K562 (cell line): Measurements from ENCODE around the gene HNRNPD. TPM values are rescaled to one million over a fixed set of nuclear protein-coding genes. Genes with fewer than 3 reads are reported as not detected.

Experiments
- ATAC-seq: fragments of 200-7000 bp; cut with Tn5 transposase; 3 replicates; pipeline ENCODE4 v1.9.1; 2020; ENCODE audit warnings: moderate library complexity
- BruUV-seq: library from RNA; stranded (reverse); fragments of 400-500 nt; replicated peaks from 2 replicates; lab custom pipeline; 2021; lab: Mats Ljungman, UMichigan
- CTCF ChIA-PET: fragments of 300-600 bp; formaldehyde crosslinking; extraction: SDS; loops from one replicate; lab custom pipeline; 2021; ENCODE audit warnings: low intra/inter-chr PET ratio; lab: Yijun Ruan, JAX
- POLR2A ChIA-PET: fragments of 300-600, 350-650 bp; sonication (Branson Sonifier 250); formaldehyde crosslinking; extraction: SDS; loops from one replicate; lab custom pipeline; 2021; ENCODE audit warnings: antibody characterized with exemption, inconsistent platforms; lab: Yijun Ruan, JAX
- DNase-seq, 4 experiments: peaks; one replicate each; pipeline versions ENCODE4 v3.0.0 to v3.0.0-alpha.2; 2011 to 2018; ENCODE audit warnings: low spot score in 3 of 4, mixed read lengths in 3 of 4; ENCODE audit errors: extremely low read depth in 1 of 4
- FAIRE-seq: peaks from 2 replicates; lab custom pipeline; 2011; peaks lifted over from hg19 to GRCh38; lab: Jason Lieb, UNC
- H2AFZ ChIP-seq: 2 replicates; pipeline ENCODE4 v1.6.0; 2011; ENCODE audit warnings: low read depth, low read length, control low read depth, inconsistent platforms
- H3K27ac ChIP-seq: fragments of 200-600 bp; 3 replicates; pipeline ENCODE4 v1.8.0; 2011; ENCODE audit warnings: low read depth, mild to moderate bottlenecking, control low read depth, inconsistent platforms, low read length, moderate library complexity, mixed read lengths; ENCODE audit errors: extremely low read depth
- H3K27me3 ChIP-seq, 2 experiments: fragments of 300-600 bp in 1 of 2; 2 replicates in 1 of 2; 3 replicates in 1 of 2; pipeline versions ENCODE4 v1.6.0 to v1.8.0; 2011; ENCODE audit warnings: inconsistent platforms in 2 of 2, low read length in 2 of 2, mild to moderate bottlenecking in 1 of 2, mixed read lengths in 1 of 2, moderate library complexity in 1 of 2; ENCODE audit not compliant: control insufficient read depth in 2 of 2, insufficient read depth in 2 of 2
- H3K36me3 ChIP-seq: fragments of 300-600 bp; 3 replicates; pipeline ENCODE4 v1.8.0; 2011; ENCODE audit warnings: mild to moderate bottlenecking, low read length, inconsistent platforms; ENCODE audit not compliant: control insufficient read depth, insufficient read depth
- H3K4me1 ChIP-seq, 2 experiments: fragments of 200-600 bp in 1 of 2; replicated peaks in 1 of 2; 2 replicates in 1 of 2; 3 replicates in 1 of 2; pipeline versions ENCODE4 v1.5.1 to v1.8.0; 2011; ENCODE audit warnings: inconsistent platforms in 2 of 2, low read length in 2 of 2, mild to moderate bottlenecking in 1 of 2, mixed read lengths in 1 of 2, moderate library complexity in 1 of 2; ENCODE audit not compliant: control insufficient read depth in 2 of 2, insufficient read depth in 2 of 2
- H3K4me2 ChIP-seq: 2 replicates; pipeline ENCODE4 v1.6.1; 2011; ENCODE audit warnings: low read length, control low read depth, inconsistent platforms, mixed read lengths; ENCODE audit not compliant: insufficient read depth
- H3K4me3 ChIP-seq: fragments of 200-600 bp; sonication (generic), shearing (Covaris generic); 2 replicates; pipeline ENCODE4 v1.5.1; 2016; ENCODE audit warnings: control low read depth, inconsistent platforms
- H3K79me2 ChIP-seq: fragments of 200-600 bp; 3 replicates; pipeline ENCODE4 v1.8.0; 2011; ENCODE audit warnings: low read length, inconsistent platforms; ENCODE audit not compliant: control insufficient read depth, insufficient read depth
- H3K9ac ChIP-seq, 2 experiments: 2 replicates each; pipeline versions ENCODE4 v1.6.0 to v1.6.1; 2011; ENCODE audit warnings: low read depth in 2 of 2, low read length in 2 of 2, control low read depth in 1 of 2, inconsistent platforms in 1 of 2, mild to moderate bottlenecking in 1 of 2, mixed read lengths in 1 of 2; ENCODE audit not compliant: insufficient read depth in 1 of 2
- H3K9me1 ChIP-seq: one replicate; pipeline ENCODE4 v1.6.0; 2011; ENCODE audit warnings: inconsistent platforms, mild to moderate bottlenecking, low read length, moderate library complexity; ENCODE audit not compliant: control insufficient read depth, insufficient read depth
- H3K9me3 ChIP-seq: replicated peaks from 2 replicates; pipeline ENCODE4 v1.5.1; 2011; ENCODE audit warnings: low read depth, low read length, inconsistent platforms; ENCODE audit not compliant: control insufficient read depth, insufficient read depth
- H4K20me1 ChIP-seq: replicated peaks from 2 replicates; pipeline ENCODE4 v1.6.1; 2011; ENCODE audit warnings: low read length, inconsistent platforms, mixed read lengths; ENCODE audit not compliant: control insufficient read depth, insufficient read depth
- BACH1 ChIP-seq: fragments of 200-800 bp; sonication (Bioruptor generic); IDR thresholded peaks from 2 replicates; pipeline ENCODE4 v1.6.1; 2016; ENCODE audit warnings: missing genetic modification characterization, missing compliant biosample characterization
- C11orf30 ChIP-seq: fragments of 450-650 bp; IDR thresholded peaks from 2 replicates; pipeline ENCODE4 v1.6.1; 2016; ENCODE audit warnings: low read depth, mild to moderate bottlenecking
- CEBPB ChIP-seq: fragments of 450-650 bp; IDR thresholded peaks from 2 replicates; pipeline ENCODE4 v1.6.1; 2016; ENCODE audit warnings: missing genetic modification characterization, missing compliant biosample characterization
- CEBPG ChIP-seq, 3 experiments: fragments of 200-800 bp in 1 of 3; sonication (Bioruptor generic) in 1 of 3; sonication (generic) in 1 of 3; formaldehyde crosslinking in 1 of 3; IDR thresholded peaks in 2 of 3; conservative IDR thresholded peaks in 1 of 3; 2 replicates each; pipeline versions ENCODE4 v1.6.1 to v1.8.0; 2016 to 2022; ENCODE audit warnings: missing compliant biosample characterization in 2 of 3, missing genetic modification characterization in 2 of 3, mild to moderate bottlenecking in 1 of 3, missing genetic modification reagents in 1 of 3
- EWSR1 ChIP-seq: fragments of 450-650 bp; IDR thresholded peaks from 2 replicates; pipeline ENCODE4 v1.6.1; 2018; ENCODE audit warnings: borderline replicate concordance, mild to moderate bottlenecking, low read depth, moderate library complexity; ENCODE audit not compliant: partially characterized antibody
- MAFF ChIP-seq: IDR thresholded peaks from 2 replicates; pipeline ENCODE4 v1.6.1; 2012; ENCODE audit warnings: low read length, improper control_type of control experiment
- MAFG ChIP-seq: fragments of 450-650 bp; conservative IDR thresholded peaks from 2 replicates; pipeline ENCODE4 v1.6.1; 2016; ENCODE audit warnings: missing genetic modification characterization, missing compliant biosample characterization
- MBD2 ChIP-seq: sonication (generic); IDR thresholded peaks from 2 replicates; pipeline ENCODE4 v1.6.1; 2016; ENCODE audit warnings: low read depth, borderline replicate concordance
- NFE2 ChIP-seq: IDR thresholded peaks from 2 replicates; pipeline ENCODE4 v1.6.1; 2014; ENCODE audit warnings: antibody characterized with exemption, low read depth
- NFE2L1 ChIP-seq: fragments of 450-650 bp; IDR thresholded peaks from 2 replicates; pipeline ENCODE4 v1.6.1; 2016; ENCODE audit warnings: missing genetic modification characterization, low read depth, mild to moderate bottlenecking, missing compliant biosample characterization, moderate library complexity, borderline replicate concordance
- TSC22D4 ChIP-seq: fragments of 450-650 bp; IDR thresholded peaks from 2 replicates; pipeline ENCODE4 v1.6.1; 2016; ENCODE audit warnings: missing genetic modification characterization, missing biosample characterization, control low read depth
- ZNF316 ChIP-seq: fragments of 450-650 bp; IDR thresholded peaks from 2 replicates; pipeline ENCODE4 v1.6.1; 2016
- ZNF592 ChIP-seq: fragments of 450-650 bp; IDR thresholded peaks from 2 replicates; pipeline ENCODE4 v1.6.1; 2017; ENCODE audit warnings: antibody characterized with exemption, mild to moderate bottlenecking
- in situ Hi-C: fragments of 300-500 bp; cut with MboI; formaldehyde crosslinking; loops from 4 replicates; pipeline ENCODE4 v1.15.0; 2018; ENCODE audit warnings: inconsistent platforms, mixed read lengths
- intact Hi-C: fragments of 100-400 bp; cut with micrococcal nuclease; formaldehyde crosslinking; loops from 2 replicates; pipeline ENCODE4 v1.14.2; 2022
- polyA plus RNA-seq, 8 experiments: library from polyadenylated mRNA; depleted of rRNA in 4 of 8; stranded (reverse) in 5 of 8; unstranded in 3 of 8; fragments of >200 nt; fragmentation: Nextera tagmentation in 2 of 8; fragmentation: Illumina TruSeq in 1 of 8; extraction: Ambion mirVana in 2 of 8; extraction: Trizol in 1 of 8; gene quantifications; 2 replicates each; pipeline versions ENCODE4 v1.2.1 to v1.2.3, GENCODE V29; 2011 to 2014; ENCODE audit warnings: inconsistent platforms in 1 of 8, missing spikeins in 1 of 8
- total RNA-seq, 7 experiments: library from RNA; depleted of rRNA in 6 of 7; stranded (reverse); fragments of >200 nt in 6 of 7; fragmentation: Illumina TruSeq in 2 of 7; extraction: Trizol in 2 of 7; gene quantifications; 2 replicates each; pipeline versions ENCODE4 v1.2.1 to v1.2.3, GENCODE V29; 2011 to 2021; ENCODE audit warnings: low replicate concordance in 1 of 7
- TF ChIP-seq, protein P1 (sequence below), 2 experiments: fragments of 450-650 bp in 1 of 2; sonication (generic) in 1 of 2; formaldehyde crosslinking in 1 of 2; IDR thresholded peaks in 1 of 2; conservative IDR thresholded peaks in 1 of 2; 2 replicates each; pipeline versions ENCODE4 v1.6.1 to v1.8.1; 2016 to 2023; ENCODE audit warnings: mild to moderate bottlenecking in 2 of 2, moderate library complexity in 2 of 2, inconsistent platforms in 1 of 2, missing genetic modification reagents in 1 of 2

The HNRNPD gene
- total and polyA plus RNA-seq, 9 of the 15 experiments (the other 6 are each of a cell fraction or from before 2014, with no cell fraction given), result 92.4 to 955 (median 160) TPM

DNA sequence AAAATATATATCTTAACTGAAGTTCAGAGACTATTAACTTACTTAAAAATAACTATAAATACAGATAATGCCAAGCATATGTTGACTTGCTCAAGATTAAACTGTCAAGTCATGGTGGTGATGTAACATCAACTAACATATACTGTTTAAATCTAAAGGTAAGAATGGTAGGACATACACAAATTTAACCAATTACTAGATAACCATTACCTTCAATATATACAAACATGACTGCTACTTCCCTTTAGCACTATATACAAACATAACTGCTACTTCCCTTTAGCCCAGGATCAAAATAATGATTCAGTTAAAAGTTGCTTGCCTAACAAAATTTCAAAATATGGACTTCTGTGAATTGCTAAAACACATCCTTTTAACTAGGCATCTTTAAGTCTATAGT, 14.9 kb downstream of the HNRNPD start:
- CTCF ChIA-PET, result interaction anchor here (1.5 kb wide), 1 partner anchor 953 kb away, joined by 4 read pairs; no protein-coding TSS in a partner anchor
- H4K20me1 ChIP-seq, result peaks cover 26% of the 10 kb centered on the region
- H3K9me3 ChIP-seq, result no peaks in the 10 kb centered on the region
- TF ChIP-seq MAFF (peak; percentile 25; the same call in 1 of the 2 replicates), NFE2L1 (tag) (peak; percentile 63), MBD2 (no peak), NFE2 (peak; percentile 45; the same call in 1 of the 2 replicates), CEBPB (peak; percentile 36; the same call in 1 of the 2 replicates), ZNF316 (peak; percentile 78), ZNF592 (0 out of 2 replicates have a peak, but pooled peaks have one; percentile 37), CEBPG (CRISPR knock-in tag; IDR thresholded peaks at IDR 0.05) (no peak), CEBPG (tag; conservative IDR thresholded peaks at IDR 0.05 in 1 of 2, IDR thresholded peaks at IDR 0.05 in 1 of 2) (peak; percentile 18 to 72; a peak in 1 of 4 replicates), MAFG (tag) (peak; percentile 93), BACH1 (peak; percentile 53; the same call in 1 of the 2 replicates), C11orf30 (peak; percentile 64), EWSR1 (no peak), TSC22D4 (tag) (no peak)
- TF ChIP-seq, protein P1, sequence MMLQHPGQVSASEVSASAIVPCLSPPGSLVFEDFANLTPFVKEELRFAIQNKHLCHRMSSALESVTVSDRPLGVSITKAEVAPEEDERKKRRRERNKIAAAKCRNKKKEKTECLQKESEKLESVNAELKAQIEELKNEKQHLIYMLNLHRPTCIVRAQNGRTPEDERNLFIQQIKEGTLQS (IDR thresholded peaks at IDR 0.05), result peak; percentile 78
- TF ChIP-seq, protein P1 (CRISPR knock-in tag; conservative IDR thresholded peaks at IDR 0.05), result no peak
- DNase-seq (no peak), ATAC-seq (no peak), FAIRE-seq (no peak)
- H3K4me1 ChIP-seq, result peaks cover 5 to 26% of the 10 kb centered on the region in 2 experiments; a peak in 3 of 5 replicates
- peak overlapping the region; percentile 15; the same call in 1 of the 3 replicates for H3K27ac ChIP-seq
- no peak overlapping the region for H3K9ac ChIP-seq
- no peaks in the 10 kb centered on the region for H3K9me1 ChIP-seq
- H2AFZ ChIP-seq, result no peak overlapping the region
- no TSS peak for BruUV-seq
- peaks cover 95% of the 10 kb centered on the region for H3K36me3 ChIP-seq
- no peak overlapping the region for H3K4me2 ChIP-seq
- in situ Hi-C loops, result no loop called here
- intact Hi-C loops, result no loop called here
- POLR2A ChIA-PET, result no interaction called here
- peaks cover 91% of the 10 kb centered on the region for H3K79me2 ChIP-seq
- H3K27me3 ChIP-seq, result no peaks in the 10 kb centered on the region
- no peak overlapping the region for H3K4me3 ChIP-seq
